Keratinocyte (primary cell): ENCODE results near the gene LGALS12. TPM values are rescaled to one million over a fixed set of nuclear protein-coding genes. Genes with fewer than 3 reads are reported as not detected.
"Not testable (repeated sequence)": the region's sequence is repeated elsewhere in the genome, so short reads cannot be mapped to it uniquely, and the experiment has no call there.

Experiments used
- DNase-seq: peaks from one replicate; pipeline ENCODE4 v3.0.0-alpha.2; 2011; ENCODE audit warnings: low read depth, missing footprints, low spot score
- FAIRE-seq: peaks from 2 replicates; lab custom pipeline; 2011; peaks lifted over from hg19 to GRCh38; lab: Jason Lieb, UNC
- H2AFZ ChIP-seq: 2 replicates; pipeline ENCODE4 v1.6.0; 2012; ENCODE audit warnings: low read length, control low read depth, inconsistent platforms; ENCODE audit not compliant: control insufficient read depth
- H3K27ac ChIP-seq: 2 replicates; pipeline ENCODE4 v1.5.1; 2011; ENCODE audit warnings: low read length; ENCODE audit not compliant: control insufficient read depth, insufficient read depth
- H3K27me3 ChIP-seq: 3 replicates; pipeline ENCODE4 v1.6.0; 2011; ENCODE audit warnings: low read length; ENCODE audit not compliant: control insufficient read depth, insufficient read depth; ENCODE audit errors: extremely low read depth
- H3K36me3 ChIP-seq, 2 experiments: 2 replicates in 1 of 2; 3 replicates in 1 of 2; pipeline ENCODE4 v1.5.1; 2011; ENCODE audit warnings: low read length in 2 of 2, mild to moderate bottlenecking in 1 of 2; ENCODE audit not compliant: control insufficient read depth in 2 of 2, insufficient read depth in 2 of 2; ENCODE audit errors: extremely low read depth in 1 of 2
- H3K4me1 ChIP-seq: 3 replicates; pipeline ENCODE4 v1.5.1; 2011; ENCODE audit warnings: low read length; ENCODE audit not compliant: control insufficient read depth, insufficient read depth; ENCODE audit errors: extremely low read depth
- H3K4me2 ChIP-seq: 3 replicates; pipeline ENCODE4 v1.6.0; 2011; ENCODE audit warnings: low read depth, low read length; ENCODE audit not compliant: control insufficient read depth, insufficient read depth; ENCODE audit errors: extremely low read depth
- H3K4me3 ChIP-seq, 3 experiments: fragments of 200-600 bp in 1 of 3; sonication (generic) in 1 of 3; 2 replicates in 2 of 3; 3 replicates in 1 of 3; pipeline ENCODE4 v1.5.1; 2011 to 2016; ENCODE audit warnings: low read length in 3 of 3, mild to moderate bottlenecking in 3 of 3, control low read depth in 2 of 3, inconsistent platforms in 1 of 3, low read depth in 1 of 3, mixed read lengths in 1 of 3, mixed run types in 1 of 3, moderate library complexity in 1 of 3; ENCODE audit not compliant: control insufficient read depth in 2 of 3, insufficient read depth in 2 of 3; ENCODE audit errors: extremely low read depth in 1 of 3
- H3K79me2 ChIP-seq: 2 replicates; pipeline ENCODE4 v1.6.0; 2012; ENCODE audit warnings: low read length; ENCODE audit not compliant: control insufficient read depth, insufficient read depth
- H3K9ac ChIP-seq: 3 replicates; pipeline ENCODE4 v1.6.0; 2011; ENCODE audit warnings: low read length; ENCODE audit not compliant: control insufficient read depth, insufficient read depth; ENCODE audit errors: extremely low read depth
- H3K9me1 ChIP-seq: 3 replicates; pipeline ENCODE4 v1.6.0; 2011; ENCODE audit warnings: low read length; ENCODE audit not compliant: control insufficient read depth, insufficient read depth; ENCODE audit errors: extremely low read depth
- H3K9me3 ChIP-seq: 2 replicates; pipeline ENCODE4 v1.5.1; 2012; ENCODE audit warnings: low read depth, low read length; ENCODE audit not compliant: control insufficient read depth
- H4K20me1 ChIP-seq: 3 replicates; pipeline ENCODE4 v1.6.0; 2011; ENCODE audit warnings: low read length; ENCODE audit not compliant: control insufficient read depth, insufficient read depth; ENCODE audit errors: extremely low read depth
- CTCF ChIP-seq, 3 experiments: IDR thresholded peaks in 1 of 3; conservative IDR thresholded peaks in 1 of 3; optimal IDR thresholded peaks in 1 of 3; 2 replicates in 2 of 3; 3 replicates in 1 of 3; pipeline versions ENCODE3 to v1.5.1; 2011; ENCODE audit warnings: low read length in 3 of 3, mild to moderate bottlenecking in 3 of 3, moderate library complexity in 2 of 3, control low read depth in 1 of 3, inconsistent platforms in 1 of 3; ENCODE audit not compliant: insufficient read depth in 2 of 3; ENCODE audit errors: extremely low read depth in 1 of 3
- EZH2 ChIP-seq: IDR thresholded peaks from one replicate; pipeline ENCODE4 v1.6.1; 2012; ENCODE audit warnings: inconsistent platforms, mild to moderate bottlenecking, low read length, moderate library complexity
- dilution Hi-C: fragments of 300-500 bp; cut with MboI; formaldehyde crosslinking; loops from one replicate; pipeline ENCODE4 v1.7.0; 2020; ENCODE audit warnings: low sequenced_read_pairs; ENCODE audit not compliant: extremely low pct_ligation_motif_present
- polyA plus RNA-seq, 5 experiments: library from polyadenylated mRNA; depleted of rRNA in 3 of 5; stranded (reverse) in 3 of 5; stranded (forward) in 1 of 5; unstranded in 1 of 5; fragments of >200 nt; gene quantifications; 1 replicate in 1 of 5; 2 replicates in 3 of 5; 3 replicates in 1 of 5; pipeline versions ENCODE4 v1.2.1 to v1.2.3, GENCODE V29; 2011 to 2012; ENCODE audit warnings: missing spikeins in 2 of 5, low read depth in 1 of 5, low replicate concordance in 1 of 5

The LGALS12 gene
- polyA plus RNA-seq, 1 donor (not counting 4 experiments of a cell fraction or from before 2014, with no cell fraction given), result not detected

GRCh38 chr11:63527667-63528066 lies 21.8 kb downstream of the LGALS12 start:
- H3K4me2 ChIP-seq, result no peak overlapping the region
- no peak overlapping the region for H3K9ac ChIP-seq
- H3K9me3 ChIP-seq, result no peaks in the 10 kb centered on the region
- H3K79me2 ChIP-seq, result no peaks in the 10 kb centered on the region
- FAIRE-seq (no peak), DNase-seq (no peak)
- TF ChIP-seq CTCF (optimal IDR thresholded peaks at IDR 0.05 in 1 of 3, IDR thresholded peaks at IDR 0.05 in 1 of 3, conservative IDR thresholded peaks at IDR 0.05 in 1 of 3; ENCODE audit: extremely low read depth in 1 of 3, insufficient read depth in 2 of 3, low read length in 3 of 3) (no peak), EZH2 (no peak)
- H3K4me1 ChIP-seq, result peaks cover 19% of the 10 kb centered on the region
- dilution Hi-C loops, result no loop called here
- H3K36me3 ChIP-seq, result no peaks in the 10 kb centered on the region
- H3K27ac ChIP-seq, result no peak overlapping the region
- no peak overlapping the region for H3K4me3 ChIP-seq
- H3K27me3 ChIP-seq, result no peaks in the 10 kb centered on the region
- H2AFZ ChIP-seq, result no peak overlapping the region
- H4K20me1 ChIP-seq, result no peaks in the 10 kb centered on the region
- H3K9me1 ChIP-seq, result no peaks in the 10 kb centered on the region

- H3K79me2 ChIP-seq, dilution Hi-C loops, DNase-seq, H3K9me1 ChIP-seq, H3K27ac ChIP-seq, FAIRE-seq, H4K20me1 ChIP-seq, H3K27me3 ChIP-seq, H3K36me3 ChIP-seq, H3K4me2 ChIP-seq, H2AFZ ChIP-seq, H3K9me3 ChIP-seq, H3K4me3 ChIP-seq, H3K9ac ChIP-seq: not testable (repeated sequence)
- peaks cover 19% of the 10 kb centered on the region for H3K4me1 ChIP-seq
These were observed 22.3 kb downstream of the LGALS12 start for GRCh38 chr11:63528156-63528555.

DNA sequence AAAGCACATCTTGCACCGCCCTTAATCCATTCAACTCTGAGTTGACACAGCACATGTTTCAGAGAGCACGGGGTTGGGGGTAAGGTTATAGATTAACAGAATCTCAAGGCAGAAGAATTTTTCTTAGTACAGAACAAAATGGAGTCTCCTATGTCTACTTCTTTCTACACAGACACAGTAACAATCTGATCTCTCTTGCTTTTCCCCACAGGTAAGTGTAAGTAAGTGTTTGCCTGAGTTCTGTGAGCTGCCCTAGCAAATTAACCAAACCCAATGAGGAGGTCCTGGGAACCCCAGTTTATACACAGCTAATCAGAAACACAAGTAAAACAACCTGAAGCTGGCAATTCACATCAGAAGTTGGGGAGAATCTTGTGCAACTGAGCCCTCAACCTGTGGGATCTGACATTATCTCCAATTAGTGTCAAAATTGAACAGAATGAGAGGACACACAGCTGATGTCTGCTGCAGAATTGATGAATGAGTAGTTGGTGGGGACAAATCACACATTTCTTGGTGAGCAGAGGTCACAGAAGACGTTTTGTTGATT lies 22.9 kb downstream of the LGALS12 start:
- H3K36me3 ChIP-seq, H2AFZ ChIP-seq, H3K79me2 ChIP-seq, FAIRE-seq, H4K20me1 ChIP-seq, DNase-seq, H3K9ac ChIP-seq, H3K9me1 ChIP-seq, H3K27me3 ChIP-seq, dilution Hi-C loops, H3K4me2 ChIP-seq, H3K9me3 ChIP-seq, H3K4me3 ChIP-seq: not testable (repeated sequence)
- Histone ChIP-seq H3K4me1 (peaks cover 19% of the 10 kb centered on the region), H3K27ac (peak overlapping the region; percentile 46)

GRCh38 chr11:63529373-63529772 lies 23.5 kb downstream of the LGALS12 start:
- FAIRE-seq, H3K4me3 ChIP-seq, H3K9me1 ChIP-seq, H3K79me2 ChIP-seq, H2AFZ ChIP-seq, dilution Hi-C loops, H3K9ac ChIP-seq, H3K4me2 ChIP-seq, H3K9me3 ChIP-seq, H3K27me3 ChIP-seq, H3K27ac ChIP-seq, H3K36me3 ChIP-seq, H4K20me1 ChIP-seq, DNase-seq: not testable (repeated sequence)
- peaks cover 19% of the 10 kb centered on the region for H3K4me1 ChIP-seq
